Measurements from ENCODE around the gene AMPH. TPM values are rescaled to one million over a fixed set of nuclear protein-coding genes. Genes with fewer than 3 reads are reported as not detected.

AMPH gene
- total and polyA plus RNA-seq, 9 of the 15 experiments (the other 6 are each of a cell fraction or from before 2014, with no cell fraction given) = 0.03 to 0.35 TPM; not detected in 7

DNA sequence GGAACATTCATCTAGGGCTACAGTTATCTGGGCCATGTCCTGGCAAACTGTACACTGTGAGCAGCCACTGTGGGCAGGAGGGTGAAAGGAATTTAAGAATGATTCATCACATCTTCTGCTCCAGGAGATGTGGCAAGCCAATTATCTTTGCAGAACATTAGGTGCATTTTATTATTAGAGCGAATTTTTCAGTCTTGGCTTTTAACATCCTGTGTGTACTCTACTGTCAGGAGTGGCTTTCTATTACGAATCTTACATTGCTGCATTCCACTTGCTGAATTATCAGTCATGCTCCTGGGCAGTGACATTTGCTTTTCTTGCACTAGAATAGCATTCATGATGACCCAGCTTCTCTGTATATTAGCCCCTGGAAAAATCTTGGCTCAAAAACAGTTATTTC, 248.5 kb downstream of the AMPH start:
- H3K4me1 ChIP-seq (replicated peaks in 1 of 2; ENCODE audit: control insufficient read depth in 2 of 2, insufficient read depth in 2 of 2, low read length in 2 of 2) = no peaks in the 10 kb centered on the region; a peak in 1 of 5 replicates
- no peaks in the 10 kb centered on the region for H4K20me1 ChIP-seq (replicated peaks; ENCODE audit: control insufficient read depth, insufficient read depth, low read length)
- H3K27ac ChIP-seq (ENCODE audit: extremely low read depth, low read depth, low read length) = no peak overlapping the region
- no peaks in the 10 kb centered on the region for H3K9me1 ChIP-seq (ENCODE audit: control insufficient read depth, insufficient read depth, low read length)
- CTCF ChIA-PET (ENCODE audit: low intra/inter-chr PET ratio) = interaction anchor here (0.6 kb wide), 1 partner anchor 674 kb away, joined by 3 read pairs; no protein-coding TSS in a partner anchor
- H3K27me3 ChIP-seq (ENCODE audit: control insufficient read depth in 2 of 2, insufficient read depth in 2 of 2, low read length in 2 of 2) = no peaks in the 10 kb centered on the region
- DNase-seq (ENCODE audit: extremely low read depth in 1 of 4, low spot score in 3 of 4) (no peak), ATAC-seq (no peak), FAIRE-seq (no peak)
- no peak overlapping the region for H2AFZ ChIP-seq (ENCODE audit: low read depth, low read length)
- no peak overlapping the region for H3K4me2 ChIP-seq (ENCODE audit: insufficient read depth, low read length)
- no peaks in the 10 kb centered on the region for H3K79me2 ChIP-seq (ENCODE audit: control insufficient read depth, insufficient read depth, low read length)
- WGBS (ENCODE audit: insufficient coverage, low coverage, missing lambda C conversion rate) = 67% methylated on average over 2 of the region's 2 CpGs
- BruUV-seq (replicated peaks) = no TSS peak
- intact Hi-C loops (cut with micrococcal nuclease) = no loop called here
- H3K36me3 ChIP-seq (ENCODE audit: control insufficient read depth, insufficient read depth, low read length) = peaks cover 25% of the 10 kb centered on the region; the same call in 2 of the 3 replicates
- no peaks in the 10 kb centered on the region; the same call in 1 of the 2 replicates for H3K9me3 ChIP-seq (replicated peaks; ENCODE audit: control insufficient read depth, insufficient read depth, low read depth, low read length)
- no peak overlapping the region for H3K9ac ChIP-seq (ENCODE audit: insufficient read depth in 1 of 2, low read depth in 2 of 2, low read length in 2 of 2)
- no peak overlapping the region for H3K4me3 ChIP-seq
- in situ Hi-C loops (cut with MboI) = no loop called here
- POLR2A ChIA-PET = interaction anchor here (1.1 kb wide), 1 partner anchor 8 kb away, joined by 3 read pairs; no protein-coding TSS in a partner anchor
- TF ChIP-seq TSHZ1 (CRISPR knock-in tag; IDR thresholded peaks at IDR 0.05) (no peak), E2F4 (CRISPR knock-in tag; IDR thresholded peaks at IDR 0.05; ENCODE audit: low read depth) (no peak), ZNF143 (CRISPR knock-in tag; IDR thresholded peaks at IDR 0.05) (no peak), RAD21 (CRISPR knock-in tag; conservative IDR thresholded peaks at IDR 0.05 in 1 of 2, IDR thresholded peaks at IDR 0.05 in 1 of 2) (no peak), MCM5 (IDR thresholded peaks at IDR 0.05; ENCODE audit: low read depth) (no peak), PCBP2 (IDR thresholded peaks at IDR 0.05; ENCODE audit: low read depth, low read length, poor library complexity, severe bottlenecking) (no peak), ZNF584 (CRISPR knock-in tag; IDR thresholded peaks at IDR 0.05; ENCODE audit: low read depth) (no peak), ZMIZ1 (IDR thresholded peaks at IDR 0.05; ENCODE audit: low read depth in 2 of 2, low read length in 2 of 2) (no peak), ZKSCAN1 (IDR thresholded peaks at IDR 0.05; ENCODE audit: low read depth, low read length) (no peak), ETV6 (IDR thresholded peaks at IDR 0.05; ENCODE audit: borderline replicate concordance in 1 of 2, low read depth in 2 of 2, low read length in 1 of 2) (no peak), ETV6 (CRISPR knock-in tag; IDR thresholded peaks at IDR 0.05; ENCODE audit: borderline replicate concordance) (no peak)
- TF ChIP-seq, protein P1, sequence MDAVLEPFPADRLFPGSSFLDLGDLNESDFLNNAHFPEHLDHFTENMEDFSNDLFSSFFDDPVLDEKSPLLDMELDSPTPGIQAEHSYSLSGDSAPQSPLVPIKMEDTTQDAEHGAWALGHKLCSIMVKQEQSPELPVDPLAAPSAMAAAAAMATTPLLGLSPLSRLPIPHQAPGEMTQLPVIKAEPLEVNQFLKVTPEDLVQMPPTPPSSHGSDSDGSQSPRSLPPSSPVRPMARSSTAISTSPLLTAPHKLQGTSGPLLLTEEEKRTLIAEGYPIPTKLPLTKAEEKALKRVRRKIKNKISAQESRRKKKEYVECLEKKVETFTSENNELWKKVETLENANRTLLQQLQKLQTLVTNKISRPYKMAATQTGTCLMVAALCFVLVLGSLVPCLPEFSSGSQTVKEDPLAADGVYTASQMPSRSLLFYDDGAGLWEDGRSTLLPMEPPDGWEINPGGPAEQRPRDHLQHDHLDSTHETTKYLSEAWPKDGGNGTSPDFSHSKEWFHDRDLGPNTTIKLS (IDR thresholded peaks at IDR 0.05; ENCODE audit: borderline replicate concordance, low read depth) = no peak

All from K562 (cell line).